ENCODE measurements around the gene LRFN5.
"Not testable (repeated sequence)": the region's sequence is repeated elsewhere in the genome, so short reads cannot be mapped to it uniquely, and the experiment has no call there.

- TF ChIP-seq TAF1 (IDR thresholded peaks at IDR 0.05; ENCODE audit: borderline replicate concordance, low read depth, low read length); POLR2A (IDR thresholded peaks at IDR 0.05; ENCODE audit: low read depth, low read length): not testable (repeated sequence)
Measured at GRCh38 chr14:41566864-41567263, 39.8 kb upstream of the LRFN5 start.
